ENCODE results near the gene ZFAND3.

DNA sequence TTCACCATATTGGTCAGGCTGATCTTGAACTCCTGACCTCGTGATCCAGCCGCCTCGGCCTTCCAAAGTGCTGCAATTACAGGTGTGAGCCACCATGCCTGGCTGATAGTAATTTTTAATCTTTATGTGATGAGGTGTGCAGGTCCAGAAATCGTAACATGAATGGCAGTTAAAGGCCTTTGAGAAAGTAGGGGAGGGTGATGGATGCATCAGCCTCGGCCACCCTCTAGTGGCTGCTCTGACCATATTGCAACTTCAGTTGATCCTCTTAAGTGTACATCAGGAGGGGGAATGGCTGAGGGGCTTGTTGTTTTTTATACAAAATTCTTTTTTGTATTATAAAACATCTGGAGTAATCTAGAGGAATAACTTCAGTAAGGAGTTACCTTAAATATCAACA, 193.0 kb downstream of the ZFAND3 start:
- no peak for TF ChIP-seq ZNF274 (IDR thresholded peaks at IDR 0.05; ENCODE audit: low read depth, low read length)
- TF ChIP-seq YY1 (IDR thresholded peaks at IDR 0.05; ENCODE audit: insufficient read depth, insufficient read length) = no peak

All from NT2/D1 (cell line).